ENCODE data around the gene CREBBP. TPM values are rescaled to one million over a fixed set of nuclear protein-coding genes. Genes with fewer than 3 reads are reported as not detected.
A peak's percentile ranks its signal among the peaks of the same experiment; 100 is the strongest.

The CREBBP gene
- total RNA-seq, 1 donor from 2014 or later = 131 TPM

- Mint-ChIP-seq H3K27ac (no peak overlapping the region), H3K4me1 (peaks cover 91% of the 10 kb centered on the region), H3K36me3 (ENCODE audit: low read depth) (peaks cover 11% of the 10 kb centered on the region), H3K4me3 (peak overlapping the region; percentile 15), H3K9me3 (no peaks in the 10 kb centered on the region), H3K27me3 (no peaks in the 10 kb centered on the region)
- DNase-seq (no peak), ATAC-seq (ENCODE audit: low read depth) (no peak)
- intact Hi-C loops (cut with micrococcal nuclease) = loop anchor here (5.0 kb wide), 1 partner anchor 77 kb away; no protein-coding TSS in a partner anchor
- ChIA-PET CTCF (no interaction called here), POLR2A (interaction anchor here (0.8 kb wide), 1 partner anchor 16 kb away, joined by 4 read pairs; no protein-coding TSS in a partner anchor)
- TF ChIP-seq CTCF (IDR thresholded peaks at IDR 0.05) = no peak
Measured at GRCh38 chr16:3864562-3864961, 16.0 kb downstream of the CREBBP start.

GRCh38 chr16:3863587-3863986, 16.9 kb downstream of the CREBBP start:
- Mint-ChIP-seq H3K9me3 (no peaks in the 10 kb centered on the region), H3K27me3 (no peaks in the 10 kb centered on the region), H3K27ac (peak overlapping the region; percentile 1), H3K4me1 (peaks cover 91% of the 10 kb centered on the region), H3K36me3 (ENCODE audit: low read depth) (peaks cover 11% of the 10 kb centered on the region), H3K4me3 (no peak overlapping the region)
- CTCF ChIA-PET = no interaction called here
- DNase-seq (no peak), ATAC-seq (ENCODE audit: low read depth) (no peak)
- POLR2A ChIA-PET = no interaction called here
- intact Hi-C loops (cut with micrococcal nuclease) = loop anchor here (2.0 to 5.0 kb wide), 2 partner anchors 19 to 76 kb away; no protein-coding TSS in a partner anchor
- TF ChIP-seq CTCF (IDR thresholded peaks at IDR 0.05) = no peak

DNA sequence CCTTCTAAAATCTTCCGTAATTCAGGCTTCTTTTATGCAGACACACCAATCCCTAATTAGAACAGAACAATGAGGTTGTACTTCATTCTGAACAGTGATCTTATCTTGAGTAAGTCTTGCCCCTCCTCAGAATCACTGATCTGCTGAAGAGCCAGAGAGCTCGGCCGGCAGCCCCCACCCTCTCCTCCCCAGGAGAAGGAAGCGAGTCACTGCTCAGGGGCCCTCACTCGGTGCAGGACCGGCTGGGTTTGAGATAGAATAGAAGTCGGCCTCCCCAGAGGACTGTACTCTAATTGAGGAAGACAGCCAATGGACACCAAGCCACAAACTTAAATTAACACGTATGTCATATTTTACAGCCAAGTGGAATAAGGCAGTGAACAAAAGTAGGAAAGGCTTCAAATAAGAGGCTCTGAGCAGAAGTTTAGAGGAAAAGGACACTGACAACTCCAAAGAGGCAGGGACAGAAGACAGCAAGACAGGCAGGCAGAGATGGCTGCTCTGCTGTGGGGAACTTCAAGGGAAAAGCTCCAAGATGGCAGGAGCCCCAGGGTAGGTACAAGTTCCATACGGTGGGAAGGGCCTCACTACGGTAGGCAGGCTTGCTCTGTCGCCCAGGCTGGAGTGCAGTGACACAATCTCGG, 18.6 kb downstream of the CREBBP start:
- no peak for TF ChIP-seq CTCF (IDR thresholded peaks at IDR 0.05)
- intact Hi-C loops (cut with micrococcal nuclease) = loop anchor here (2.0 to 5.0 kb wide), 3 partner anchors 17 to 75 kb away; no protein-coding TSS in a partner anchor
- CTCF ChIA-PET = interaction anchor here (1.5 kb wide), 1 partner anchor 391 kb away, joined by 3 read pairs; no protein-coding TSS in a partner anchor
- Mint-ChIP-seq H3K27ac (peak overlapping the region; percentile 86), H3K9me3 (no peaks in the 10 kb centered on the region), H3K36me3 (ENCODE audit: low read depth) (peaks cover 11% of the 10 kb centered on the region), H3K4me1 (peaks cover 97% of the 10 kb centered on the region), H3K4me3 (peak overlapping the region; percentile 72), H3K27me3 (no peaks in the 10 kb centered on the region)
- POLR2A ChIA-PET = interaction anchor here (0.5 to 0.6 kb wide), 3 partner anchors 11 to 438 kb away, joined by 3 to 6 read pairs (median 4); no protein-coding TSS in a partner anchor
- no peak for DNase-seq
- peak; percentile 61 for ATAC-seq (ENCODE audit: low read depth)

DNA sequence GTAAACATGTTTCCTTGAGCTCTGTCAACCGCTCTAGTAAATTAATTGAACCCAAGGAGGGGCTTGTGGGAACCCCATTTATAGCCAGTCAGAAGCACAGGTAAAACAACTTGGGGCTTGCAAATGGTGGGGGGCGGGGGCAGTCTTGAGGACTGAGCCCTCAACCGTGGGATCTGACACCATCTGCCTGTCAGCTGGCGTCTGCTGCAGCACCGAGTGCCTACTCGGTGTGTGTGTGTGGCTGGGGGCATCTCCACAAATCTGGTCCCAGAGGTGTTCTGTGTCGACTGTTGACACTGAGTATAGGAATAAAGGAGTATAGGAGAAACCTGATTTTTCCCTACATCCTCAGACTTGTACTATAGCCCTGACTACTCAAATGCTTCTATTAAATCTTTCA, 20.6 kb downstream of the CREBBP start:
- H3K9me3 Mint-ChIP-seq = no peaks in the 10 kb centered on the region
- intact Hi-C loops (cut with micrococcal nuclease) = loop anchor here (2.0 to 5.0 kb wide), 3 partner anchors 19 to 73 kb away; no protein-coding TSS in a partner anchor
- no peak overlapping the region for H3K4me3 Mint-ChIP-seq
- no peak for DNase-seq
- H3K27ac Mint-ChIP-seq = peak overlapping the region; percentile 56
- no peak for TF ChIP-seq CTCF (IDR thresholded peaks at IDR 0.05)
- no peaks in the 10 kb centered on the region for H3K27me3 Mint-ChIP-seq
- no peak for ATAC-seq (ENCODE audit: low read depth)
- peaks cover 95% of the 10 kb centered on the region for H3K4me1 Mint-ChIP-seq
- POLR2A ChIA-PET = interaction anchor here (0.5 to 0.8 kb wide), 2 partner anchors 21 to 94 kb away, joined by 3 read pairs; partner anchors contain the start of gene CREBBP
- CTCF ChIA-PET = no interaction called here
- H3K36me3 Mint-ChIP-seq (ENCODE audit: low read depth) = peaks cover 7% of the 10 kb centered on the region

- ATAC-seq (ENCODE audit: low read depth) = no peak
- H3K4me1 Mint-ChIP-seq = peaks cover 95% of the 10 kb centered on the region
- CTCF ChIA-PET = no interaction called here
- intact Hi-C loops (cut with micrococcal nuclease) = loop anchor here (5.0 kb wide), 1 partner anchor 42 kb away; no protein-coding TSS in a partner anchor
- TF ChIP-seq CTCF (IDR thresholded peaks at IDR 0.05) = no peak
- POLR2A ChIA-PET = interaction anchor here (0.7 kb wide), 1 partner anchor 468 kb away, joined by 3 read pairs; no protein-coding TSS in a partner anchor
- DNase-seq = no peak
- peaks cover 7% of the 10 kb centered on the region for H3K36me3 Mint-ChIP-seq (ENCODE audit: low read depth)
- H3K4me3 Mint-ChIP-seq = no peak overlapping the region
- H3K27ac Mint-ChIP-seq = peak overlapping the region; percentile 22
- no peaks in the 10 kb centered on the region for H3K27me3 Mint-ChIP-seq
- no peaks in the 10 kb centered on the region for H3K9me3 Mint-ChIP-seq
Measured at GRCh38 chr16:3858801-3859200, 21.7 kb downstream of the CREBBP start.

Data from activated B cell treated with CpG ODN at 0.5 μM for 24 hours (primary cell).